ENCODE measurements around the gene C22orf42.

- TF ChIP-seq, protein P1, sequence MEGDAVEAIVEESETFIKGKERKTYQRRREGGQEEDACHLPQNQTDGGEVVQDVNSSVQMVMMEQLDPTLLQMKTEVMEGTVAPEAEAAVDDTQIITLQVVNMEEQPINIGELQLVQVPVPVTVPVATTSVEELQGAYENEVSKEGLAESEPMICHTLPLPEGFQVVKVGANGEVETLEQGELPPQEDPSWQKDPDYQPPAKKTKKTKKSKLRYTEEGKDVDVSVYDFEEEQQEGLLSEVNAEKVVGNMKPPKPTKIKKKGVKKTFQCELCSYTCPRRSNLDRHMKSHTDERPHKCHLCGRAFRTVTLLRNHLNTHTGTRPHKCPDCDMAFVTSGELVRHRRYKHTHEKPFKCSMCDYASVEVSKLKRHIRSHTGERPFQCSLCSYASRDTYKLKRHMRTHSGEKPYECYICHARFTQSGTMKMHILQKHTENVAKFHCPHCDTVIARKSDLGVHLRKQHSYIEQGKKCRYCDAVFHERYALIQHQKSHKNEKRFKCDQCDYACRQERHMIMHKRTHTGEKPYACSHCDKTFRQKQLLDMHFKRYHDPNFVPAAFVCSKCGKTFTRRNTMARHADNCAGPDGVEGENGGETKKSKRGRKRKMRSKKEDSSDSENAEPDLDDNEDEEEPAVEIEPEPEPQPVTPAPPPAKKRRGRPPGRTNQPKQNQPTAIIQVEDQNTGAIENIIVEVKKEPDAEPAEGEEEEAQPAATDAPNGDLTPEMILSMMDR (IDR thresholded peaks at IDR 0.05): no peak
- TF ChIP-seq RNF2 (IDR thresholded peaks at IDR 0.05; ENCODE audit: borderline replicate concordance, low read depth): no peak
- no peak for TF ChIP-seq POLR2A (IDR thresholded peaks at IDR 0.05; ENCODE audit: low read length)
- TF ChIP-seq JUN (IDR thresholded peaks at IDR 0.05): no peak
- no peak for TF ChIP-seq HOXB13 (CRISPR knock-in tag; IDR thresholded peaks at IDR 0.05; ENCODE audit: low read depth)
- TF ChIP-seq, protein P2, sequence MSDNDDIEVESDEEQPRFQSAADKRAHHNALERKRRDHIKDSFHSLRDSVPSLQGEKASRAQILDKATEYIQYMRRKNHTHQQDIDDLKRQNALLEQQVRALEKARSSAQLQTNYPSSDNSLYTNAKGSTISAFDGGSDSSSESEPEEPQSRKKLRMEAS (IDR thresholded peaks at IDR 0.05): no peak
- TF ChIP-seq CBX2 (IDR thresholded peaks at IDR 0.05; ENCODE audit: borderline replicate concordance, low read depth): no peak
- TF ChIP-seq EP300 (IDR thresholded peaks at IDR 0.05): no peak
- TF ChIP-seq, protein P3, sequence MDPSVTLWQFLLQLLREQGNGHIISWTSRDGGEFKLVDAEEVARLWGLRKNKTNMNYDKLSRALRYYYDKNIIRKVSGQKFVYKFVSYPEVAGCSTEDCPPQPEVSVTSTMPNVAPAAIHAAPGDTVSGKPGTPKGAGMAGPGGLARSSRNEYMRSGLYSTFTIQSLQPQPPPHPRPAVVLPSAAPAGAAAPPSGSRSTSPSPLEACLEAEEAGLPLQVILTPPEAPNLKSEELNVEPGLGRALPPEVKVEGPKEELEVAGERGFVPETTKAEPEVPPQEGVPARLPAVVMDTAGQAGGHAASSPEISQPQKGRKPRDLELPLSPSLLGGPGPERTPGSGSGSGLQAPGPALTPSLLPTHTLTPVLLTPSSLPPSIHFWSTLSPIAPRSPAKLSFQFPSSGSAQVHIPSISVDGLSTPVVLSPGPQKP (IDR thresholded peaks at IDR 0.05; ENCODE audit: low read depth, low read length): no peak
- TF ChIP-seq JUNB (IDR thresholded peaks at IDR 0.05): no peak
- no peak for TF ChIP-seq MAFK (IDR thresholded peaks at IDR 0.05; ENCODE audit: partially characterized antibody)
- TF ChIP-seq, protein P4, sequence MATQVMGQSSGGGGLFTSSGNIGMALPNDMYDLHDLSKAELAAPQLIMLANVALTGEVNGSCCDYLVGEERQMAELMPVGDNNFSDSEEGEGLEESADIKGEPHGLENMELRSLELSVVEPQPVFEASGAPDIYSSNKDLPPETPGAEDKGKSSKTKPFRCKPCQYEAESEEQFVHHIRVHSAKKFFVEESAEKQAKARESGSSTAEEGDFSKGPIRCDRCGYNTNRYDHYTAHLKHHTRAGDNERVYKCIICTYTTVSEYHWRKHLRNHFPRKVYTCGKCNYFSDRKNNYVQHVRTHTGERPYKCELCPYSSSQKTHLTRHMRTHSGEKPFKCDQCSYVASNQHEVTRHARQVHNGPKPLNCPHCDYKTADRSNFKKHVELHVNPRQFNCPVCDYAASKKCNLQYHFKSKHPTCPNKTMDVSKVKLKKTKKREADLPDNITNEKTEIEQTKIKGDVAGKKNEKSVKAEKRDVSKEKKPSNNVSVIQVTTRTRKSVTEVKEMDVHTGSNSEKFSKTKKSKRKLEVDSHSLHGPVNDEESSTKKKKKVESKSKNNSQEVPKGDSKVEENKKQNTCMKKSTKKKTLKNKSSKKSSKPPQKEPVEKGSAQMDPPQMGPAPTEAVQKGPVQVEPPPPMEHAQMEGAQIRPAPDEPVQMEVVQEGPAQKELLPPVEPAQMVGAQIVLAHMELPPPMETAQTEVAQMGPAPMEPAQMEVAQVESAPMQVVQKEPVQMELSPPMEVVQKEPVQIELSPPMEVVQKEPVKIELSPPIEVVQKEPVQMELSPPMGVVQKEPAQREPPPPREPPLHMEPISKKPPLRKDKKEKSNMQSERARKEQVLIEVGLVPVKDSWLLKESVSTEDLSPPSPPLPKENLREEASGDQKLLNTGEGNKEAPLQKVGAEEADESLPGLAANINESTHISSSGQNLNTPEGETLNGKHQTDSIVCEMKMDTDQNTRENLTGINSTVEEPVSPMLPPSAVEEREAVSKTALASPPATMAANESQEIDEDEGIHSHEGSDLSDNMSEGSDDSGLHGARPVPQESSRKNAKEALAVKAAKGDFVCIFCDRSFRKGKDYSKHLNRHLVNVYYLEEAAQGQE (IDR thresholded peaks at IDR 0.05): no peak
- no peak for TF ChIP-seq HDAC2 (IDR thresholded peaks at IDR 0.05)
Measured at GRCh38 chr22:32120603-32121002, 38.5 kb downstream of the C22orf42 start.
